ENCODE measurements around the gene EXOC8. TPM values are rescaled to one million over a fixed set of nuclear protein-coding genes. Genes with fewer than 3 reads are reported as not detected.
A peak's percentile ranks its signal among the peaks of the same experiment; 100 is the strongest.

EXOC8 gene
- total RNA-seq, 1 donor from 2014 or later, result 13.1 TPM

DNA sequence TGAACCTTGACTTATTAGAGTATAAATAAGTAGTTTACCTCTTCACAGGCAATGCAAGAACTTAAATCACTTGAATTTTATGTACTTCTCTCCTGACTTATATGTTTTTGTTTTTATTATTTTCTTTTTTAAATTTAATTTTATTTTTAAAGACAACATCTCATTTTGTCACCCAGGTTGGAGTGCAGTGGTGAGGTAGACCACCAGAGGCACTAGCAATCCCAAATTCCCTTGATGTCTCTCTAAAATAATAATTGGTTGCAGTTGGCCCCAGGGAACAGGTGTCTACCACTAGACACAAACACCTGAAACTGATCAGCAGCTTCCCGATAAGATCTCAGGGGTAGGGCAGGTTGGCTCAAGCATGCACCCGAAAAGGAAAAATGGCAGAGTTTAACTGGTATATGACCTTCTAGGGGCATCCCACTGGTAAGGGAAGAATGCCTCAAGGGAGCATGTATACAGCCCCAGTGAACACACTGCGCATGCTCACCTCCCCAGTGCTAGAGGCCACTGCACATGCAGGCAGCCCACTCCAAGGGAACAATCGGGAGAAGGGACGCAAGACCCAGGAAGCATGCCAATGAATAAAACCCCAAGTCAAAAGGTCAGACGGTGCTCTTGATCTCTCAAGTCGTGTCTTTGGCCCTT lies 14.6 kb downstream of the EXOC8 start:
- H3K27ac Mint-ChIP-seq, result no peak overlapping the region
- H3K4me3 Mint-ChIP-seq, result no peak overlapping the region
- no peaks in the 10 kb centered on the region for H3K9me3 Mint-ChIP-seq
- DNase-seq (ENCODE audit: extremely low spot score, unreplicated experiment), result no peak
- no peaks in the 10 kb centered on the region for H3K4me1 Mint-ChIP-seq (ENCODE audit: unreplicated experiment)
- peak; percentile 48 for TF ChIP-seq CTCF (conservative IDR thresholded peaks at IDR 0.05)
- H3K36me3 Mint-ChIP-seq, result no peaks in the 10 kb centered on the region
- no peaks in the 10 kb centered on the region for H3K27me3 Mint-ChIP-seq

DNA sequence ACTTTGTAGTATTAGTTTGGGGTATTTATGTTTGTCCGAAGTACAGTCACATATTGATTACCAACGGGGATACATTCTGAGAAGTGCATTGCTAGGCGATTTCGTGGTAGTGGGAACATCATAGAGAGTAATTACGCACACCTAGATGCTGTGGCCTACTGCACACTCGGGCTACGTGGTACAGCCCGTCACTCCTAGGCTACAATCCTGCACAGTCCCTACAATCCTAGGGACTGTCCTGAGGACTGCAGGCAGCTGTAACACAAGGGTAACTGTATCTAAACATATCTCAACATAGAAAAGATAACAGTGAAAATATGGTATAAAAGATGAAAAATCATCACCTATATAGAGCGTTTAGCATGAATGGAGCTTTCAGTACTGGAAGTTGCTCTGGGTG lies 18.6 kb downstream of the EXOC8 start:
- Mint-ChIP-seq H3K27me3 (no peaks in the 10 kb centered on the region), H3K9me3 (no peaks in the 10 kb centered on the region), H3K36me3 (no peaks in the 10 kb centered on the region), H3K4me1 (ENCODE audit: unreplicated experiment) (no peaks in the 10 kb centered on the region), H3K27ac (no peak overlapping the region), H3K4me3 (no peak overlapping the region)
- no peak for TF ChIP-seq CTCF (conservative IDR thresholded peaks at IDR 0.05)
- DNase-seq (ENCODE audit: extremely low spot score, unreplicated experiment), result no peak

- no peaks in the 10 kb centered on the region for H3K27me3 Mint-ChIP-seq
- H3K27ac Mint-ChIP-seq, result no peak overlapping the region
- DNase-seq (ENCODE audit: extremely low spot score, unreplicated experiment), result peak; percentile 22
- no peak for TF ChIP-seq CTCF (conservative IDR thresholded peaks at IDR 0.05)
- H3K4me1 Mint-ChIP-seq (ENCODE audit: unreplicated experiment), result no peaks in the 10 kb centered on the region
- no peaks in the 10 kb centered on the region for H3K9me3 Mint-ChIP-seq
- no peak overlapping the region for H3K4me3 Mint-ChIP-seq
- no peaks in the 10 kb centered on the region for H3K36me3 Mint-ChIP-seq
Observed at GRCh38 chr1:231318568-231318967, 19.1 kb downstream of the EXOC8 start.

GRCh38 chr1:231318015-231318355 lies 19.7 kb downstream of the EXOC8 start:
- no peaks in the 10 kb centered on the region for H3K9me3 Mint-ChIP-seq

GRCh38 chr1:231317306-231318014 lies 20.2 kb downstream of the EXOC8 start:
- DNase-seq (ENCODE audit: extremely low spot score, unreplicated experiment), result peak; percentile 61
- Mint-ChIP-seq H3K4me3 (no peak overlapping the region), H3K27me3 (no peaks in the 10 kb centered on the region), H3K36me3 (no peaks in the 10 kb centered on the region), H3K9me3 (no peaks in the 10 kb centered on the region), H3K4me1 (ENCODE audit: unreplicated experiment) (no peaks in the 10 kb centered on the region), H3K27ac (no peak overlapping the region)
- TF ChIP-seq CTCF (conservative IDR thresholded peaks at IDR 0.05), result no peak

More at GRCh38 chr1:231318015-231318355, 19.7 kb downstream of the EXOC8 start:
- Mint-ChIP-seq H3K27me3 (no peaks in the 10 kb centered on the region), H3K4me1 (ENCODE audit: unreplicated experiment) (no peaks in the 10 kb centered on the region), H3K4me3 (no peak overlapping the region), H3K36me3 (no peaks in the 10 kb centered on the region), H3K27ac (no peak overlapping the region)
- DNase-seq (ENCODE audit: extremely low spot score, unreplicated experiment), result peak; percentile 31
- TF ChIP-seq CTCF (conservative IDR thresholded peaks at IDR 0.05), result no peak
